ENCODE measurements around the gene CPLANE2.

CPLANE2 gene

GRCh38 chr1:16210581-16210980 is 26.4 kb downstream of the CPLANE2 start:
- Histone ChIP-seq H3K9ac (ENCODE audit: low read depth in 1 of 2, low read length in 2 of 2) (no peak overlapping the region), H3K27ac (ENCODE audit: low read depth, low read length) (no peak overlapping the region), H3K27me3 (ENCODE audit: control insufficient read depth in 1 of 2, insufficient read depth in 2 of 2, low read length in 2 of 2) (no peaks in the 10 kb centered on the region), H3K36me3 (ENCODE audit: control insufficient read depth in 1 of 2, insufficient read depth in 2 of 2, low read length in 2 of 2) (no peaks in the 10 kb centered on the region), H3K4me3 (ENCODE audit: low read depth in 1 of 2, low read length in 2 of 2) (no peak overlapping the region), H3K4me1 (ENCODE audit: control insufficient read depth in 1 of 2, insufficient read depth in 2 of 2, low read length in 2 of 2) (peaks cover 5 to 13% of the 10 kb centered on the region in 2 donors), H3K9me3 (ENCODE audit: control insufficient read depth in 1 of 2, low read length in 2 of 2) (no peaks in the 10 kb centered on the region)

- H3K4me1 ChIP-seq (ENCODE audit: control insufficient read depth in 1 of 2, insufficient read depth in 2 of 2, low read length in 2 of 2), result peaks cover 5 to 16% of the 10 kb centered on the region in 2 donors
- H3K9me3 ChIP-seq (ENCODE audit: control insufficient read depth in 1 of 2, low read length in 2 of 2), result no peaks in the 10 kb centered on the region
- no peaks in the 10 kb centered on the region for H3K36me3 ChIP-seq (ENCODE audit: control insufficient read depth in 1 of 2, insufficient read depth in 2 of 2, low read length in 2 of 2)
- no peak overlapping the region for H3K9ac ChIP-seq (ENCODE audit: low read depth in 1 of 2, low read length in 2 of 2)
- no peak overlapping the region for H3K27ac ChIP-seq (ENCODE audit: low read depth, low read length)
- H3K4me3 ChIP-seq (ENCODE audit: low read depth in 1 of 2, low read length in 2 of 2), result no peak overlapping the region
- H3K27me3 ChIP-seq (ENCODE audit: control insufficient read depth in 1 of 2, insufficient read depth in 2 of 2, low read length in 2 of 2), result no peaks in the 10 kb centered on the region
Observed at GRCh38 chr1:16209847-16210407, 27.1 kb downstream of the CPLANE2 start.

- H3K4me3 ChIP-seq (ENCODE audit: low read depth in 1 of 2, low read length in 2 of 2), result no peak overlapping the region
- no peak overlapping the region for H3K9ac ChIP-seq (ENCODE audit: low read depth in 1 of 2, low read length in 2 of 2)
- no peaks in the 10 kb centered on the region for H3K27me3 ChIP-seq (ENCODE audit: control insufficient read depth in 1 of 2, insufficient read depth in 2 of 2, low read length in 2 of 2)
- peaks cover 0 to under 1% of the 10 kb centered on the region in 2 donors for H3K36me3 ChIP-seq (ENCODE audit: control insufficient read depth in 1 of 2, insufficient read depth in 2 of 2, low read length in 2 of 2)
- no peaks in the 10 kb centered on the region for H3K9me3 ChIP-seq (ENCODE audit: control insufficient read depth in 1 of 2, low read length in 2 of 2)
- no peak overlapping the region for H3K27ac ChIP-seq (ENCODE audit: low read depth, low read length)
- H3K4me1 ChIP-seq (ENCODE audit: control insufficient read depth in 1 of 2, insufficient read depth in 2 of 2, low read length in 2 of 2), result peaks cover 5 to 16% of the 10 kb centered on the region in 2 donors
Observed at GRCh38 chr1:16209132-16209846, 27.7 kb downstream of the CPLANE2 start.

- H3K4me1 ChIP-seq (ENCODE audit: control insufficient read depth in 1 of 2, insufficient read depth in 2 of 2, low read length in 2 of 2), result peaks cover 5 to 16% of the 10 kb centered on the region in 2 donors
- H3K27me3 ChIP-seq (ENCODE audit: control insufficient read depth in 1 of 2, insufficient read depth in 2 of 2, low read length in 2 of 2), result no peaks in the 10 kb centered on the region
- no peak overlapping the region for H3K4me3 ChIP-seq (ENCODE audit: low read depth in 1 of 2, low read length in 2 of 2)
- no peaks in the 10 kb centered on the region for H3K9me3 ChIP-seq (ENCODE audit: control insufficient read depth in 1 of 2, low read length in 2 of 2)
- no peak overlapping the region for H3K9ac ChIP-seq (ENCODE audit: low read depth in 1 of 2, low read length in 2 of 2)
- H3K27ac ChIP-seq (ENCODE audit: low read depth, low read length), result no peak overlapping the region
- peaks cover 0 to 7% of the 10 kb centered on the region in 2 donors for H3K36me3 ChIP-seq (ENCODE audit: control insufficient read depth in 1 of 2, insufficient read depth in 2 of 2, low read length in 2 of 2)
Observed at GRCh38 chr1:16208270-16208987, 28.6 kb downstream of the CPLANE2 start.

- Histone ChIP-seq H3K9me3 (ENCODE audit: control insufficient read depth in 1 of 2, low read length in 2 of 2) (no peaks in the 10 kb centered on the region), H3K4me3 (ENCODE audit: low read depth in 1 of 2, low read length in 2 of 2) (peak overlapping the region; percentile 68 to 72), H3K4me1 (ENCODE audit: control insufficient read depth in 1 of 2, insufficient read depth in 2 of 2, low read length in 2 of 2) (peaks cover 5 to 16% of the 10 kb centered on the region in 2 donors), H3K27me3 (ENCODE audit: control insufficient read depth in 1 of 2, insufficient read depth in 2 of 2, low read length in 2 of 2) (no peaks in the 10 kb centered on the region), H3K9ac (ENCODE audit: low read depth in 1 of 2, low read length in 2 of 2) (peak overlapping the region; percentile 49 to 72), H3K27ac (ENCODE audit: low read depth, low read length) (peak overlapping the region; percentile 87), H3K36me3 (ENCODE audit: control insufficient read depth in 1 of 2, insufficient read depth in 2 of 2, low read length in 2 of 2) (peaks cover 0 to 10% of the 10 kb centered on the region in 2 donors)
Observed at GRCh38 chr1:16207318-16208269, 29.4 kb downstream of the CPLANE2 start.

GRCh38 chr1:16206547-16207317 is 30.3 kb downstream of the CPLANE2 start:
- Histone ChIP-seq H3K9me3 (ENCODE audit: control insufficient read depth in 1 of 2, low read length in 2 of 2) (no peaks in the 10 kb centered on the region), H3K36me3 (ENCODE audit: control insufficient read depth in 1 of 2, insufficient read depth in 2 of 2, low read length in 2 of 2) (peaks cover 0 to 10% of the 10 kb centered on the region in 2 donors), H3K4me1 (ENCODE audit: control insufficient read depth in 1 of 2, insufficient read depth in 2 of 2, low read length in 2 of 2) (peaks cover 0 to 16% of the 10 kb centered on the region in 2 donors), H3K27ac (ENCODE audit: low read depth, low read length) (peak overlapping the region; percentile 87), H3K9ac (ENCODE audit: low read depth in 1 of 2, low read length in 2 of 2) (peak overlapping the region; percentile 49 to 72), H3K4me3 (ENCODE audit: low read depth in 1 of 2, low read length in 2 of 2) (peak overlapping the region; percentile 68 to 72), H3K27me3 (ENCODE audit: control insufficient read depth in 1 of 2, insufficient read depth in 2 of 2, low read length in 2 of 2) (no peaks in the 10 kb centered on the region)

- no peaks in the 10 kb centered on the region for H3K27me3 ChIP-seq (ENCODE audit: control insufficient read depth in 1 of 2, insufficient read depth in 2 of 2, low read length in 2 of 2)
- no peaks in the 10 kb centered on the region for H3K9me3 ChIP-seq (ENCODE audit: control insufficient read depth in 1 of 2, low read length in 2 of 2)
- H3K36me3 ChIP-seq (ENCODE audit: control insufficient read depth in 1 of 2, insufficient read depth in 2 of 2, low read length in 2 of 2), result peaks cover 0 to 10% of the 10 kb centered on the region in 2 donors
- peak overlapping the region; percentile 58 to 79 for H3K9ac ChIP-seq (ENCODE audit: low read depth in 1 of 2, low read length in 2 of 2)
- peak overlapping the region; percentile 54 for H3K27ac ChIP-seq (ENCODE audit: low read depth, low read length)
- peaks cover 0 to 16% of the 10 kb centered on the region in 2 donors for H3K4me1 ChIP-seq (ENCODE audit: control insufficient read depth in 1 of 2, insufficient read depth in 2 of 2, low read length in 2 of 2)
- peak overlapping the region; percentile 65 to 73 for H3K4me3 ChIP-seq (ENCODE audit: low read depth in 1 of 2, low read length in 2 of 2)
Observed at GRCh38 chr1:16205891-16206546, 31.0 kb downstream of the CPLANE2 start.

- H3K4me3 ChIP-seq (ENCODE audit: low read depth in 1 of 2, low read length in 2 of 2), result no peak overlapping the region
- H3K4me1 ChIP-seq (ENCODE audit: control insufficient read depth in 1 of 2, insufficient read depth in 2 of 2, low read length in 2 of 2), result peaks cover 0 to 16% of the 10 kb centered on the region in 2 donors
- H3K27ac ChIP-seq (ENCODE audit: low read depth, low read length), result no peak overlapping the region
- no peaks in the 10 kb centered on the region for H3K27me3 ChIP-seq (ENCODE audit: control insufficient read depth in 1 of 2, insufficient read depth in 2 of 2, low read length in 2 of 2)
- peaks cover 0 to 10% of the 10 kb centered on the region in 2 donors for H3K36me3 ChIP-seq (ENCODE audit: control insufficient read depth in 1 of 2, insufficient read depth in 2 of 2, low read length in 2 of 2)
- peak overlapping the region in 1 of 2 donors; percentile 58 for H3K9ac ChIP-seq (ENCODE audit: low read depth in 1 of 2, low read length in 2 of 2)
- no peaks in the 10 kb centered on the region for H3K9me3 ChIP-seq (ENCODE audit: control insufficient read depth in 1 of 2, low read length in 2 of 2)
Observed at GRCh38 chr1:16205334-16205671, 31.7 kb downstream of the CPLANE2 start.

Data from duodenal mucosa (tissue), 2 donors.